GM19328 (cell line): ENCODE results near the gene LIN28B.
"Not testable (repeated sequence)": the region's sequence is repeated elsewhere in the genome, so short reads cannot be mapped to it uniquely, and the experiment has no call there.

Experiments used
- ATAC-seq: cut with Tn5 transposase; IDR thresholded peaks from one replicate; pipeline ENCODE4 v1.9.1; 2021; ENCODE audit warnings: mild to moderate bottlenecking, moderate library complexity; ENCODE audit not compliant: unreplicated experiment

The LIN28B gene

GRCh38 chr6:105005451-105005850 is 48.5 kb downstream of the LIN28B start:
- no peak for ATAC-seq

- not testable (repeated sequence) for ATAC-seq
Measured at GRCh38 chr6:105013459-105013858, 56.6 kb downstream of the LIN28B start.

- no peak for ATAC-seq
Measured at GRCh38 chr6:105014448-105014847, 57.5 kb downstream of the LIN28B start.

GRCh38 chr6:105014954-105015353 is 58.0 kb downstream of the LIN28B start:
- ATAC-seq, result no peak

GRCh38 chr6:105015482-105015881 is 58.6 kb downstream of the LIN28B start:
- ATAC-seq, result no peak

GRCh38 chr6:105019285-105019684 is 62.4 kb downstream of the LIN28B start:
- no peak for ATAC-seq

- ATAC-seq, result no peak
Measured at GRCh38 chr6:105021399-105021798, 64.5 kb downstream of the LIN28B start.

- ATAC-seq, result no peak
Measured at GRCh38 chr6:105022416-105022815, 65.5 kb downstream of the LIN28B start.

GRCh38 chr6:105024803-105025202 is 67.9 kb downstream of the LIN28B start:
- no peak for ATAC-seq

- no peak for ATAC-seq
Measured at GRCh38 chr6:105028898-105029297, 72.0 kb downstream of the LIN28B start.

GRCh38 chr6:105029581-105029980 is 72.7 kb downstream of the LIN28B start:
- no peak for ATAC-seq

- no peak for ATAC-seq
Measured at GRCh38 chr6:105034470-105034869, 77.6 kb downstream of the LIN28B start.

- ATAC-seq, result no peak
Measured at GRCh38 chr6:105035299-105035698, 78.4 kb downstream of the LIN28B start.

GRCh38 chr6:105036351-105036750 is 79.4 kb downstream of the LIN28B start:
- ATAC-seq, result no peak

GRCh38 chr6:105038259-105038658 is 81.4 kb downstream of the LIN28B start:
- ATAC-seq, result no peak

- ATAC-seq, result no peak
Measured at GRCh38 chr6:105041880-105042279, 85.0 kb downstream of the LIN28B start.

GRCh38 chr6:105042648-105043047 is 85.7 kb downstream of the LIN28B start:
- ATAC-seq, result no peak

- ATAC-seq, result no peak
Measured at GRCh38 chr6:105043979-105044378, 87.1 kb downstream of the LIN28B start.

GRCh38 chr6:105045526-105045925 is 88.6 kb downstream of the LIN28B start:
- no peak for ATAC-seq

- no peak for ATAC-seq
Measured at GRCh38 chr6:105051941-105052471, 95.1 kb downstream of the LIN28B start.

- no peak for ATAC-seq
Measured at GRCh38 chr6:105056646-105057045, 99.7 kb downstream of the LIN28B start.

- ATAC-seq, result no peak
Measured at GRCh38 chr6:105057160-105057559, 100.3 kb downstream of the LIN28B start.

- ATAC-seq, result no peak
Measured at GRCh38 chr6:105058316-105058715, 101.4 kb downstream of the LIN28B start.
